Omental fat pad (tissue), 4 donors: ENCODE results near the gene TMEM92. TPM values are rescaled to one million over a fixed set of nuclear protein-coding genes. Genes with fewer than 3 reads are reported as not detected.

ENCODE experiments used
- ATAC-seq: fragments of 150-250 bp; one replicate; pipeline ENCODE4 v1.9.1; 2016; ENCODE audit warnings: mild to moderate bottlenecking, moderate library complexity; ENCODE audit not compliant: low FRiP score
- DNase-seq: peaks from one replicate; pipeline ENCODE4 v3.0.0-alpha.2; 2019; ENCODE audit warnings: low spot score
- CTCF ChIP-seq, 3 donors: fragments of 450-650 bp; IDR thresholded peaks; one replicate each; pipeline ENCODE4 v1.5.1; 2016 to 2017; ENCODE audit warnings: antibody characterized with exemption in 3 of 3, mild to moderate bottlenecking in 3 of 3, moderate library complexity in 2 of 3
- total RNA-seq, 4 donors: library from RNA; depleted of rRNA; stranded (reverse); fragments of >200 nt; gene quantifications; one replicate each; pipeline ENCODE4 v1.1.0, GENCODE V29; 2016

Gene TMEM92
- total RNA-seq, 4 donors from 2014 or later = 0.93 TPM; not detected in 3

- TF ChIP-seq CTCF (IDR thresholded peaks at IDR 0.05) = no peak
Measured at GRCh38 chr17:50256826-50257618, 17.2 kb upstream of the TMEM92 start.

GRCh38 chr17:50257676-50258224 is 16.5 kb upstream of the TMEM92 start:
- ATAC-seq = no peak
- no peak for TF ChIP-seq CTCF (IDR thresholded peaks at IDR 0.05)
- DNase-seq = no peak

More at GRCh38 chr17:50256826-50257618, 17.2 kb upstream of the TMEM92 start:
- no peak for ATAC-seq
- DNase-seq = no peak

GRCh38 chr17:50258647-50259476 is 15.4 kb upstream of the TMEM92 start:
- no peak for TF ChIP-seq CTCF (IDR thresholded peaks at IDR 0.05)
- DNase-seq (no peak), ATAC-seq (no peak)

DNA sequence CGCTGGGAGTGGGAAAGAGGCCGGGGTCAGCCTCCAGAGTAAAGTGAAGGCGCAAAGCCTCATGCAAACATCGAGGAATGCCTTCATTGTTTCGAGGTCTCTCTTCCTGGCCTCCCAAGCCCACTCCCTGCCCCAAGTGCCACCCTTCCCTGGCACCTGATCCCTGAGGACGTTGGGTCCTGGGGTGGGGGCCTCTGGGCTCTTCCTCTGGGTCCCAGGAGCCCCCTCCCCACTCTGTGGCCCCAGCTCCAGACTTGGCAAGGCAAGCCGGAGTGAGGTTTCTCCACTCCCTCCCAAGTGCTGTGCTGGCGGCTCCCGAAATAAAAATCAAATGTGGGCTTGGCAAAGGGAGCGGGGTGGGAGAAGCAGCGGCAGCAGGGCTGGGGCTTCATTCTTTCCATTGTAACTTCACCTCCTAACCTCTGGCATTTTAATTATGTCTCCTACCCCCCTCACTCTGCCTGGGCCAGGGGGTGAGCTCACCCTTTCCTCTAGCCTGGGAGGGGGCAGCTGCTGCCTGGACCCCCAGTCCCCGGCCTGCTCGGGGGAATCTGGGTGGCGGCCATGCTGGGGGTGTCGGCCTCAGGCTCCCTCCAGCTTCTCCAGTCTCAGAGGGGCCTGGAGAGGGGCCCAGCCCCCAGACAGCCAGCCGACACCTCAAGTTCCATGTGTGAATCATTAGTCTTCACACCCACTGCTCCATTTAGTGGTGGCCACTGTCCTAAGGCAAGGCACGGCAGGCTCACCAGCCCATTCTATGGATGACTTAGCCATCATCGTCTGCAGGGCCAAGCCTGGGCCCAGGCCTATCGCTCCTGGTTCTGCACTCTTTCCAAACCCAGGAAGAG is 14.6 kb upstream of the TMEM92 start:
- TF ChIP-seq CTCF (IDR thresholded peaks at IDR 0.05) = no peak
- DNase-seq (no peak), ATAC-seq (no peak)

DNA sequence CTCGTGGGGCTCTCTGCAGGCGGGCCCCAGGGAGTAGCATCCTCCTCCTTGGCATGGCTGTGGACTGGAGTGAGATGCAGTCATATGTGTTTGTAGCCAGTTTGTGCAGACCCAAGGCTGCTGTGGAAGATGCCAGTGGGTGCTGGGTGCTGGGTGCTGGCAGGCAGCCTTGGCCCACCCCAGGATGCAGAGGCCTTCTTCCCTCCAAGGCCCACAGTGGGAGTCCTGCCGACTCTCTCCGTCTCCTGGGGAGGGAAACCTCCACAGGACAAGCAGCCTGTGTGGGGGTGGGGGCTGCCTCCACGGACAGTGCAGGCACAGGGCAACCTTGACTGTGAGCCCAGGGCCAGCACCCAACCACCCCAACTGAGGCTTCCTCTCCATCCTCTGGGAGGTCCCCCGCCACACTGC is 13.8 kb upstream of the TMEM92 start:
- ATAC-seq (no peak), DNase-seq (no peak)
- TF ChIP-seq CTCF (IDR thresholded peaks at IDR 0.05) = no peak

- DNase-seq = no peak
- no peak for TF ChIP-seq CTCF (IDR thresholded peaks at IDR 0.05)
- ATAC-seq = no peak
Measured at GRCh38 chr17:50261051-50261915, 13.0 kb upstream of the TMEM92 start.
